Neural cell (in vitro differentiated cells): ENCODE results near the gene KCNIP4. TPM values are rescaled to one million over a fixed set of nuclear protein-coding genes. Genes with fewer than 3 reads are reported as not detected.

Source experiments
- H2AFZ ChIP-seq: fragments of 200-600, 300-800 bp; sonication (generic), shearing (Covaris generic); 2 replicates; pipeline ENCODE4 v1.6.0; 2014; ENCODE audit warnings: low read depth, mild to moderate bottlenecking, antibody characterized with exemption, low read length, moderate library complexity
- H3F3A ChIP-seq: fragments of 200-600 bp; shearing (Covaris generic); 2 replicates; pipeline ENCODE4 v1.6.1; 2016; ENCODE audit warnings: mild to moderate bottlenecking, moderate library complexity, mixed read lengths, antibody characterized with exemption, low read length; ENCODE audit not compliant: insufficient read depth, poor library complexity, severe bottlenecking
- H3K27ac ChIP-seq: fragments of 200-600, 300-800 bp; sonication (generic), shearing (Covaris generic); 2 replicates; pipeline ENCODE4 v1.5.1; 2014; ENCODE audit warnings: mild to moderate bottlenecking, low read length, moderate library complexity
- H3K27me3 ChIP-seq: fragments of 300-800, 200-600 bp; sonication (generic), shearing (Covaris generic); 2 replicates; pipeline ENCODE4 v1.6.0; 2014; ENCODE audit warnings: mild to moderate bottlenecking, low read depth, low read length, moderate library complexity; ENCODE audit not compliant: insufficient read depth
- H3K36me3 ChIP-seq: fragments of 300-800, 200-600 bp; sonication (generic), shearing (Covaris generic); 2 replicates; pipeline ENCODE4 v1.5.1; 2014; ENCODE audit warnings: mild to moderate bottlenecking, antibody characterized with exemption, low read length, moderate library complexity; ENCODE audit not compliant: insufficient read depth
- H3K4me2 ChIP-seq: fragments of 300-800, 200-600 bp; sonication (generic), shearing (Covaris generic); 2 replicates; pipeline ENCODE4 v1.6.0; 2014; ENCODE audit warnings: mild to moderate bottlenecking, low read length
- H3K4me3 ChIP-seq: fragments of 300-800, 200-600 bp; sonication (generic), shearing (Covaris generic); 2 replicates; pipeline ENCODE4 v1.5.1; 2014; ENCODE audit warnings: mild to moderate bottlenecking, low read length, moderate library complexity
- H3K79me2 ChIP-seq: fragments of 200-600 bp; shearing (Covaris generic); replicated peaks from 2 replicates; pipeline ENCODE4 v1.6.0; 2014; ENCODE audit warnings: mild to moderate bottlenecking, low read length, moderate library complexity; ENCODE audit not compliant: insufficient read depth
- H3K9ac ChIP-seq: fragments of 300-800, 200-600 bp; sonication (generic), shearing (Covaris generic); 2 replicates; pipeline ENCODE4 v1.6.1; 2016; ENCODE audit warnings: mild to moderate bottlenecking, low read length, mixed read lengths
- H3K9me2 ChIP-seq: fragments of 200-600 bp; shearing (Covaris generic); 2 replicates; pipeline ENCODE4 v1.6.1; 2016; ENCODE audit warnings: mild to moderate bottlenecking, low read length, mixed read lengths; ENCODE audit not compliant: insufficient read depth
- H3K9me3 ChIP-seq: fragments of 200-600, 300-800 bp; sonication (generic), shearing (Covaris generic); 2 replicates; pipeline ENCODE4 v1.6.1; 2016; ENCODE audit warnings: mild to moderate bottlenecking, mixed run types, low read length, moderate library complexity, mixed read lengths
- H4K20me1 ChIP-seq: fragments of 200-600 bp; shearing (Covaris generic); 2 replicates; pipeline ENCODE4 v1.6.1; 2016; ENCODE audit warnings: mild to moderate bottlenecking, mixed run types; ENCODE audit not compliant: insufficient read depth
- EP300 ChIP-seq: fragments of 450-650 bp; conservative IDR thresholded peaks from 2 replicates; pipeline ENCODE4 v1.6.1; 2014; ENCODE audit warnings: antibody characterized with exemption, mild to moderate bottlenecking, moderate library complexity; ENCODE audit not compliant: poor library complexity, severe bottlenecking
- EZH2 ChIP-seq: fragments of 200-600, 300-800 bp; shearing (Covaris generic), sonication (generic); IDR thresholded peaks from 2 replicates; pipeline ENCODE4 v1.6.1; 2014; ENCODE audit warnings: antibody characterized with exemption, low read length, borderline replicate concordance, mild to moderate bottlenecking; ENCODE audit not compliant: insufficient read depth, poor library complexity, severe bottlenecking
- MXI1 ChIP-seq: fragments of 450-650 bp; conservative IDR thresholded peaks from 2 replicates; pipeline ENCODE4 v1.6.1; 2014; ENCODE audit warnings: antibody characterized with exemption, mild to moderate bottlenecking; ENCODE audit not compliant: poor library complexity, severe bottlenecking
- POLR2AphosphoS5 ChIP-seq: IDR thresholded peaks from 2 replicates; pipeline ENCODE4 v1.6.1; 2012
- RAD21 ChIP-seq: fragments of 450-650 bp; conservative IDR thresholded peaks from 2 replicates; pipeline ENCODE4 v1.6.1; 2014; ENCODE audit warnings: antibody characterized with exemption, mild to moderate bottlenecking, moderate library complexity
- REST ChIP-seq: IDR thresholded peaks from 2 replicates; pipeline ENCODE4 v1.6.1; 2012; ENCODE audit warnings: borderline replicate concordance
- SMC3 ChIP-seq: fragments of 450-650 bp; conservative IDR thresholded peaks from 2 replicates; pipeline ENCODE4 v1.6.1; 2014; ENCODE audit warnings: antibody characterized with exemption, mild to moderate bottlenecking, moderate library complexity; ENCODE audit not compliant: poor library complexity
- TAF1 ChIP-seq: IDR thresholded peaks from 2 replicates; pipeline ENCODE4 v1.6.1; 2012; ENCODE audit warnings: low read depth
- polyA plus RNA-seq: library from polyadenylated mRNA; depleted of rRNA; stranded (reverse); fragments of >200 nt; gene quantifications from 2 replicates; pipeline ENCODE4 v1.2.3, GENCODE V29; 2014
- TF ChIP-seq, protein P1 (sequence below): fragments of 450-650 bp; IDR thresholded peaks from 2 replicates; pipeline ENCODE4 v1.5.1; 2014; ENCODE audit warnings: antibody characterized with exemption, mild to moderate bottlenecking, moderate library complexity; ENCODE audit not compliant: poor library complexity, severe bottlenecking

The KCNIP4 gene
- polyA plus RNA-seq, 1 donor from 2014 or later = 22.8 TPM

DNA sequence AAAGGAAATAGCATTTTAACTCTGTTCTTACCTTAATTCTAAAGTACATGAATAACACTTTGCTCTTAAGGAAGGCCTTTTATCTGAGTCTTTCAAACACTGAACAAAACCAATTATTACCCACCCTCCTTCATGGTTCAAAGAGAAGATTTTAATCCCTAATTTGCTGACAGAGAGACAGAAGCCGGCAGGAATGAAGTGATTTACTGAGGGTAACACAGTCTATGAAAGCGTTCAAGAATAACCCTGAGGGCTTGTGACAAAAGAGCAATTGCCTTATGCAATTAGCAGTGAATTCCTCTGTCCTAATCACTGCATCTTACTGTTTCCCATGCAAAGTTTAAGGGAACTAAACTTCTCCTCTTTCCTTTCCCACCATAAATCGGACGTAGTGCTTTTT lies 1104.3 kb downstream of the KCNIP4 start:
- H4K20me1 ChIP-seq = no peaks in the 10 kb centered on the region
- no peak overlapping the region for H3K4me3 ChIP-seq
- no peak overlapping the region for H2AFZ ChIP-seq
- H3K9me3 ChIP-seq = no peaks in the 10 kb centered on the region
- no peak overlapping the region for H3K4me2 ChIP-seq
- no peak overlapping the region for H3K9ac ChIP-seq
- TF ChIP-seq EP300 (no peak), SMC3 (no peak), MXI1 (no peak), REST (no peak), RAD21 (no peak)
- TF ChIP-seq, protein P1, sequence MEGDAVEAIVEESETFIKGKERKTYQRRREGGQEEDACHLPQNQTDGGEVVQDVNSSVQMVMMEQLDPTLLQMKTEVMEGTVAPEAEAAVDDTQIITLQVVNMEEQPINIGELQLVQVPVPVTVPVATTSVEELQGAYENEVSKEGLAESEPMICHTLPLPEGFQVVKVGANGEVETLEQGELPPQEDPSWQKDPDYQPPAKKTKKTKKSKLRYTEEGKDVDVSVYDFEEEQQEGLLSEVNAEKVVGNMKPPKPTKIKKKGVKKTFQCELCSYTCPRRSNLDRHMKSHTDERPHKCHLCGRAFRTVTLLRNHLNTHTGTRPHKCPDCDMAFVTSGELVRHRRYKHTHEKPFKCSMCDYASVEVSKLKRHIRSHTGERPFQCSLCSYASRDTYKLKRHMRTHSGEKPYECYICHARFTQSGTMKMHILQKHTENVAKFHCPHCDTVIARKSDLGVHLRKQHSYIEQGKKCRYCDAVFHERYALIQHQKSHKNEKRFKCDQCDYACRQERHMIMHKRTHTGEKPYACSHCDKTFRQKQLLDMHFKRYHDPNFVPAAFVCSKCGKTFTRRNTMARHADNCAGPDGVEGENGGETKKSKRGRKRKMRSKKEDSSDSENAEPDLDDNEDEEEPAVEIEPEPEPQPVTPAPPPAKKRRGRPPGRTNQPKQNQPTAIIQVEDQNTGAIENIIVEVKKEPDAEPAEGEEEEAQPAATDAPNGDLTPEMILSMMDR = no peak
- no peaks in the 10 kb centered on the region for H3K36me3 ChIP-seq
- H3K9me2 ChIP-seq = no peaks in the 10 kb centered on the region
- no peaks in the 10 kb centered on the region for H3K79me2 ChIP-seq
- no peaks in the 10 kb centered on the region for H3F3A ChIP-seq
- no peaks in the 10 kb centered on the region for H3K27me3 ChIP-seq
- H3K27ac ChIP-seq = no peak overlapping the region

DNA sequence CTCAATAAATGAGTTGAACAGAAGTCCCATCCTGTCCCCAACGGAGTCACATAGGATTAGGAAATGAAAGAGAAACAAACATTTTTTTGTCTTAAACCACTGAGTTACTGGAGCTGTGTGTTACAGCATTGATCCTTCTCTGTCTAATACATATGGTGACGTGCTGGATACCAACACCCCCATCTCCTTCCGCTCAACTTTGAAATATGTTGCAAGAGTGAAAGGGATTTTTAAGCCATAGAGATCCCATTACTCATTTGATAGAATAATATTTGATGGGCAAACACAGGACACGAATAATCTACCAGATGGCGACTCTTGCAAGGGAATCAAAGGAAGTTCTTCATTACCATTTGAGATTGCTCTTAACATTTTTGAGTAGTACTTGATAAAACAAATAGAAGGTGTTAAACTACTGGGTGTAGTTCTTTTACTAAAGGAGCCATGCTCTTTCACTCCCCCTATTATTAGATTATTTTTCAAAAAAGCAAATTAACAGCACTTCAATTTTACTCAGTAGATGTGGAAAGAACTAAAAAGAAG lies 1107.9 kb downstream of the KCNIP4 start:
- no peak overlapping the region for H2AFZ ChIP-seq

More for the DNA sequence above, 1107.9 kb downstream of the KCNIP4 start:
- no peak overlapping the region for H3K4me2 ChIP-seq
- no peaks in the 10 kb centered on the region for H4K20me1 ChIP-seq
- no peak overlapping the region for H3K27ac ChIP-seq
- TF ChIP-seq REST (no peak), TAF1 (no peak), POLR2AphosphoS5 (no peak), MXI1 (no peak), EP300 (no peak), EZH2 (no peak), SMC3 (no peak), RAD21 (no peak)
- TF ChIP-seq, protein P1 = no peak
- no peaks in the 10 kb centered on the region for H3K27me3 ChIP-seq
- no peak overlapping the region for H3K4me3 ChIP-seq
- H3K9me2 ChIP-seq = no peaks in the 10 kb centered on the region
- no peaks in the 10 kb centered on the region for H3F3A ChIP-seq
- H3K36me3 ChIP-seq = no peaks in the 10 kb centered on the region
- no peak overlapping the region for H3K9ac ChIP-seq
- no peaks in the 10 kb centered on the region for H3K9me3 ChIP-seq
- no peaks in the 10 kb centered on the region for H3K79me2 ChIP-seq
